GM21528 (cell line): ENCODE measurements around the gene GP9.
"Not testable (repeated sequence)": the region's sequence is repeated elsewhere in the genome, so short reads cannot be mapped to it uniquely, and the experiment has no call there.

Experiments
- ATAC-seq: cut with Tn5 transposase; IDR thresholded peaks from one replicate; pipeline ENCODE4 v1.9.1; 2021; ENCODE audit warnings: mild to moderate bottlenecking, moderate library complexity; ENCODE audit not compliant: unreplicated experiment, low FRiP score

The GP9 gene

DNA sequence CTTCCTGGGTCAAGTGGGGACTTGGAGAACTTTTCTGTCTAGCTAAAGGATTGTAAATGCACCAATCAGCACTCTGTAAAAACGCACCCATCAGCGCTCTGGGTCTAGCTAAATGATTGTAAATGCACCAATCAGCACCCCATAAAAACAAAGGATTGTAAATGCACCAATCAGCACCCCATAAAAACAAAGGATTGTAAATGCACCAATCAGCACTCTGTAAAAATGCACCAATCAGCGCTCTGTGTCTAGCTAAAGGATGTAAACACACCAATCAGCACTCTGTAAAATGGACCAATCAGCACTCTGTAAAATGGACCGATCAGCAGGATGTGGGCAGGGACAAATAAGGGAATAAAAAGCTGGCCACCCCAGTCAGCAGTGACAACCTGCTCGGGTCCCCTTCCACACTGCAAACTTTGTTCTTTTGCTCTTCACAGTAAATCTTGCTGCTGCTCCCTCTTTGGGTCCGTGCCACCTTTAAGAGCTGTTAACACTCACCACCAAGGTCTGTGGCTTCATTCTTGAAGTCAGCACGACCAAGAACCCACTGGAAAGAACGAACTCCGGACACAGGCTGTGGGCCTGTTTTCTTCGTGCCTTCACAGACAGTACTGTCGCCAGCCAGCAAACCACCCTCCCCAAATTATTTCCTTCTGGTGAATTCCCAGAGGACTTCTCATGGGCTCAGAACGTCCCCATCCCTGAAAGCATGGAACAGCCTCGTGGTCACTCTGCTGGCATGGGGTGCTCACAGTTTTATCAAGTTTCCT lies 8.9 kb downstream of the GP9 start:
- ATAC-seq = not testable (repeated sequence)

DNA sequence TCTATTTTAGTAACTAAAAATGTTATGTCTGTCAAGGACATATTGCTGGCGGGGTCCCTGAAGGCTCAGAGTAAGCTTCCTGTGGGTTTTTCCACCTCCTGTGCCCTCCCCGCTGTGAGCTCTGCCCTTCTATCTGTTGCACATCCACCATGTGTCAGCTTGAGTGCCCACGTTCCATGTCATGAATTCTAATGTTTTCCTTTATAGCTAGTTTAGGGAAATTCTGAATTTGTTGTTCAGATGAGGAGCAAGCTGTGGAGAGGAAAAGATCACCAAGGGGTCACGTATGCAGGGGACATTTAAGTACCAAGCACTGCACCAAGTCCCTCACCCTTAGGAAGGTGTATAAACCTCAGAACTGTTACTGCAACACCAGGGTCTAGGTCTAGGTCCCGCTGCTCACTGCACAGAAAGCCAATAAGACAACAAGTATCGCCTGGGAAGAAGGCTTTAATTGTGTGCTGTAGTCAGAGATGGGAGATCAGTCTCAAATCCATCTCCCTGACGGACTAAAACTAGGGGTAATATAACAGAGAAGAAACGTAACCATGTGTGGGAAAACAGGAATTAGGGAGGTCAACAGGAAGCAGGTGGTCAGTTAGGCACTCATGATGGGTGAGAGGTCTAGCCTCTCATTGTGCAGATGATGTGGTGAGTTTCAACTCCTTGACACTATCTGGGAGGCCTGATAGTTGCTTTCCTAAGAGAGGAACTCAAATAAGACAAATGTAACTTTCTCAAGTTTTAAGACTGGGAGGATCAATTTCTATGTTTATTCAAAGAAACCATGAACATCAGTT lies 9.7 kb downstream of the GP9 start:
- no peak for ATAC-seq

DNA sequence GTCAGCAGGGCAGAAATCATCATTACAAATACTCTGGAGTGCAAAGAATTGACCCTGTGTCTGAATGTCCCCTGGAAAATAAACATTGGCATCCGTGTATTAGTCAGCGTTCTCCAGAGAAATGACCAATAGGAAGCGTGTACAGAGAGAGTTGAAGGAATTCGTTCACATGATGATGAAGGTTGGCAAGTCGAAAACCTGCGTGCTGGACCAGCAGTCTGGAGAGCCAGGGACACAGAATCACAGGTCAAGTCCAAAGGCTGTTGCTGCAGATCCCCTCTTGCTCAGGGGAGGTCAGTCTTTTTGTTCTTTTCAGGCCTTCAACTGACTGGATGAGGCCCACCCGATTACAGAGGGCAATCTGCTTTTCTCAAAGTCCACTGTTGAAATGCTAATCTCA lies 16.6 kb downstream of the GP9 start:
- ATAC-seq = no peak

DNA sequence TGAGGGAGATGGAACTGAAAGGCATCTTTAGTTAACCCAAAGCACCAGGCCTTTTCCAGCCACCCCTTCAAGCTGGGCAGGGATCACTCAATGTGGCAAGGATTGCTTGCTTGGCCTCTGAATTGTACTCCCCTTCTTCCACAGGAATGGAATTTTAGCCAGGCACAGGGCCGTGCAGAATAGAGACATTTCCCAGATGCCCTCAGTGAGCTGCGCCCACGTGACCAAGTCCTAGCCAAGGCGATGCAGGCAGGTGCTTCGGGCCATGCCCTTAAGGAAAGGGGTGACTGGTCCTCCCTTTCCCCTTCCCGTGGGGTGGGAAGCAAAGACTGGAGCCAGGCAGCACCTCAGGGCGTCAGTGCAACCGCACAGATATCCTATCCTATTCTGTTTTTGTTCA lies 17.9 kb downstream of the GP9 start:
- no peak for ATAC-seq

DNA sequence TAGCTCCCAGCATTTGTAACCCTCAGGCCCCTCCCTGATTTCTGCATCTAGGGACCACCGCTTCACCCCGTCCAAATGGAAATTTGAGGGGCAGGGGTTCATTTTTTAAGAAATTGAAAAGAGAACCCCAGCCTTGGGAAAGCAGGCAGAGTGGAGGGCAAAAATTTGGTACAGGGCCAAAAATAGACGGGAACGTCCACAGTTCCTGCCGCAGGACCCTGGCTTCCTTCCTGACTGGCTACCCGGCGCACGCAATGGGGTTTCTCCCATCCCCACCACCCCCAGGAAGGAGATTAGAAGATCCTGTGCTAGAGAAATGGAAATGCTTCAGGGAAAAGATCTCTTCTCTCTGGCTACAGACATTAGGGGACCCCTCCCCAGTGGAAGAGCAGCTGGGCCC lies 20.9 kb downstream of the GP9 start:
- ATAC-seq = no peak

DNA sequence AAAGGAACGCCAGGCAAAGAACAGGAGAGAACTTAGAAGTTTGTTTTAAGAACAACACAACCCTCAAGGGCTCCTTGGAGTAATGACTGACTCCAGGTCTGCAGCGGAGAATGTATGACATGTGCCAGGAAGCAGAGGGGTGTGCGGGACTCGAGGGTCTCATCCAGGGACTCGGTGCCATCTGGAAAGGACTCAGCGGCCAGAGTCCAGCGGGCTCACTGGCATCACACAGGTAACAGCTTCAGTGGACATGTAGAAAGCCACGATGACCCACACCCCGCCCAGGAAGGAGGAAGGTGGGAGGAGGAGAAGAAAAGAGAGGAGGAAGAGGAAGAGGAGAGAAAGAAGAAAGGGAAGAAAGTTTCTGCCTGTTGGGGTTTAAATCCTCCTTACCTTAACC lies 21.4 kb downstream of the GP9 start:
- ATAC-seq = no peak

DNA sequence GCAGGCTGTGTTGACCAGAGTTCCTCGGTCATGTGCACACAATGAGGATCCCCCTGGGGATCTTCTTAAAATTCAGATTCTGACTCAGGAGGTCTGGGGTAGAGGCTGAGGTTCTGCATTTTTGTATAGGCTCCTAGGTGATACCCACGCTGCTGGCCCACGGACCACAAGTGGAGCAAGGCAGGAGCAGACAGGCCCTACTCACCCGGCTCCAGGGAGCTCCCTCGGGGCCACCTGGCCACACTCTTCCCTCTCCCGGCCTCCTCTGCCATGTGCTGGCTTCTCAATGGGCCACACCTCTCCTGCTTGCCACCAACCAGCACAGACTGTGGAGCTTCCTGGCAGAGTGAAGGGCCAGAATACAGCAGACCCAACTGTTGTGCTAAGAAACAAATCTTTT lies 23.9 kb downstream of the GP9 start:
- no peak for ATAC-seq

DNA sequence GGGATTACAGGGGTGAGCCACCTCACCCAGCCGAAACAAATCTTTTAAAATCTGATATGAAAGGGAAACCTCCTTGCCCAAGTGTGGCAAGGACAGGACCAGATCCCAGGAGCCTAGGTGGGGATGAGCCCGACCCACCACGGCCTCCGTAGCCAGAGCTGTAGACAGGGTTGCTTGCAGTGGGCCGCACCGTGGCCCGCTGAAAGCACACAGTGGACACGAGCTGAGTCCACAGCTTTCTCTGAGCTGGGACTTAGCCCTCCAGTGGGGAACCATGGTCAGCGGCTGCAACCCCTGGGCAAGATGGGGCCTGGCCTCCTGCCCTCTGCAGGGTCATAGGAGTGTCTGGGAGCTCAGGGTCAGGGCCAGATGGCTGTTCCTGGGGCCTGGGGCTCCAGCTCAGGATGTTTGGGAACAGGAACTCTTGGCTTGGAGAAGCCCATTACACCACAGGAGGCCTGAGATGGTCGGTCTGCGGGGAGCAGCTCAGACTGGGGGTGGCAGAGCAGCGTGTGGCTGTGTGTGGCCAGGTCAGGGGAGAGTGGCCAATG lies 24.7 kb downstream of the GP9 start:
- no peak for ATAC-seq

DNA sequence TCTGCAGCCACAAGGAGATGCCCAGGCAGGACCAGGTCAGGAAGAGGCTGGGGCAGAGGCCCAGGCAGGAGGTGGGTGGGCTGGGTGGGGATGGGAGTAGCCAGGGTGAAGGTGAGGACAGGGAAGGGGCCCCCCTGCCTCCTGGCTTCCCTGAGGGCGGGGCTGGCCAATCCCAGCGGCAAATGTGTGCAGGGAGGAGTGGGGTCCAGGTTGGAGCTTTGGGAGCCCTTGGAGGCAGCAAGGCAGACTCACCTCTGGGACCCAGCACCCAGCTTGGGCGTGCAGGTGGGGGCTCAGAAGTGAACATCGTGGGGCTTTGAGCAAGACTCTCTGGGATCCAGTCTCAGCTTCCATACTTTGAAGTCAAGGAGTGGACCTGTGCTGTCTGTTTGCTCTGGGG lies 25.2 kb downstream of the GP9 start:
- ATAC-seq = no peak

DNA sequence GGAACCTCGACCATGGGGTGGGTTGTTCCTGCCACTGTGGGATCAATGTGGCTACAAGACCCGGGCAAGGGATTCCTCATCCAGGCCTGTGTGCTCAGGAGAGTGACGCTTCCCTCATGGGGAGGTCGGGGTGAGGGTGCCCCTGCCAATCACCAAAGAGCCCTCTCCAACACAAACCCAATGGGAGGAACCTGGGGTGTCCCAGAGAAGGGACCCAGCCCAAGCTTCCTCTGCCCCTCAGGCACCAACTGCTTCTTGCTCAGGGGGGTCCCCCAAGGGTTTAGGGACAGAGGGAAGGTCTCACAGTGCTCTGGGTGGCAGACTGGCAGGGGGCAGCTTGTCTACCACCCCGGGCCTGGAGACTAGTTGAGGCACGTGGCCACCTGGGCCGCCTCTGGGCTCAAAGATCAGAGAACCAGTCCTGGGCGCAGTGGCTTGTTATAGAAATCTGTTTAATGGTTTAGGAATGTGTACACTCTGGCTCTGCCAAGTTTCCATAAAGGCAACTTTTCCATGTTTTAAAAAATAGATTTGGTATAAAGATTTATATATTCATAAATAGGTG lies 26.6 kb downstream of the GP9 start:
- no peak for ATAC-seq

DNA sequence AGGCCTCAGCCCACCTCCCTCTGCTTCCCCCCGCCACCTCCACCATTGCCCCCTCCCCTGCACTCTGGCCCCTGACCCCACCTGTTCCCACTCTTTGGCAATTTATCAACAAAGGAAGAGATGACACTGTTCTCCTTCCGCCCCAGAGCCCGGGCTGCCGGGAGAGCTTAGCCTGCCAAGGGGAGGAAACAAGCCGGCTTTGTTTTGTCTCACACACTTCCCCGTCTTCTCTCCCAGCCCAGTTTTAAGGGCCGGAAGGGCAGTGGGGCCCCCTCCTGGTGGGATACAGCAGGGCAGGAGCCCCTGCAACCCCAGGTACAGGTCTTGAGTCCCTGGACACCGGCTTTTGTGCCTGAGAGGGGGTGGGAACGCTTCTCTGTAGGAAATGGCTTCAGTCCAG lies 27.3 kb downstream of the GP9 start:
- not testable (repeated sequence) for ATAC-seq

DNA sequence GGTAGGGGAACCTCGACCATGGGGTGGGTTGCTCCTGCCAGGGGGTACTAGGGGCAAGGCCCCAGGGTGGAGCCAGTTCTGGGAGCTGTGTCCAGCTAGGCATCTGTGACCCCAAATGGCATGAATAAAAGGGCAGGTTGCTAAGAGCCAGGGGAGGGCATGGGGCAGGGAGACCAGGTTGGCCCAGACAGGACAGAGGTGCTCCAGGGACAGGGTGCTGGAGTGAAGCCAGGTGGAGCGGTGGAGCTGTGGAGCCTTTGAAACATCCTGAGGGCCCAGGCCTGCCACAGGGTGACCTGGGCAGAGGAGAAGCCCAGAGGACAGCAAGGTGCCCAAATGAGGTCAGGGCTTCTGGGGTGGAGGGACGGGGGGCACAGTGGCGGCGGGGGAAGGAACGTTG lies 27.7 kb downstream of the GP9 start:
- ATAC-seq = not testable (repeated sequence)

DNA sequence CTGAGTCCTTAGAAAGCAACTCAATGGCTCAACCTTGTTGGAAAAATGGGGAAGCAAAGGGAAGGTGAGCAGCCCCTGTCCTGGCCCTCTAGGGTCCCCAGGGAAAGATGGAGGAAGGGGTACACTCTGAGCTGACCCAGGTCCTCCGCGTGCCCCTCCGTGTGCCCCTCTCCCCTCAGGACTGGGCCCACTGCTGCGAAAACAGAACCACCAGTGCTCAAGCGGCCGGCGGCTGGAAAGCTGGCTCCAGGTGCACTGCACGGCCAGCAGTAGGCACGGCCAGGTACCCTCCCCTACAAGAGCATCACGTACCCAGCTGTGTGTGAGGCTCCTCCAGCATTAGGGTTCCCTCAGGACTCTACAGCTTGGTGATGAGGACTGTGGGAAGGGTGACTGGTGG lies 34.7 kb downstream of the GP9 start:
- no peak for ATAC-seq

DNA sequence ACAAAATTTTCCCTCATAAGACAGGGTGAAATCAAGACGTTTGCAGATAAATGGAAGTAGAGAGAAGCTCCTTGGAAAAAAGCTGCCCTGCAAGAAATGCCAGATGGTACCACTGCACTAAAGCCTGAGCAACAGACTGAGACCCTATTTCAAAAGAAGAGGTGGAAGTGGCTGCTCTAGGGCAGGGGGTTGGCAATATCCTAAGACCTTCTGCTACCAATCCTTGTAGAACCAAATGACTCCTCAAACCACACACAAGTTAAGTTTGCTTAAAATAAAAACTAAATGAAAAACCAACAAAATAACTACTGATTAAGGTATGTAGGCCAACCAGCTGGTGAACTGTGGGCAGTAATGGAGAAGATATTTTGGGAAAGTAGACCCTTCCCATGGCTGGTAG lies 39.7 kb downstream of the GP9 start:
- ATAC-seq = no peak

DNA sequence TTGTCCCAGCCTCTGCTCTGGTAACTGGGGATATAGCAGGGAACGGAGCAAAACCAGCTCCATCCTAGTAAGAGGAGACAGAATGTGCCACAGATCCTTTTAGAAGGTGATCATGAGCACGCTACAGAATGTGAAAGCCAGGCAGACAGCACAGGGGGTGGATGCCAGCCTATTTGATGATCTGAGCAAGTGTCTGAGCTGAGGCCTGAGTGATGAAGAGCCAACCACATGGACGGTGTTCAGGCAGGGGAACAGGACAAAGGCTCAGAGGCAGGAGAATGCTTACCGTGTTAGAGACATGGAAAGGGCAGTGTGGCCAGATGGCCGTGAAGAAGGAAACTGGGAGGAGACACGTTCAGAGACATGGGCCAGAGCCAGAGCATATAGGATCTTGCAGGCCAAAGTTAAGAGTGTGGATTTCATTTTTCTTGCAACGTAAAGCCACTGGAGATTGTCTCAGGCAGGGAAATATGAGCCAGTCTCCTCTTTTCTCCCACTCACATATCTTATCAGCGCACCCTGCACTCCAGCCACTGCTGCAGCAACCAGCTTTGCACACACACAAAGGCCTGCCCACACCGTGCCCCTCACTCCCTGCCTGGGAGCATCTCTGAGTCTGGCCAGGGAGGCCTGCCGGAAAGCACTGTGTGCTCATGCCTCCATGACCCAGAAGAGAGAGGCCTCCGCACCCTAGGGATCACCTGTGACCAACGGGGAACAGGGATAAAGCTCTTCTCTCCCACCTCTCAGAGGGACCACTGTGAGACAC lies 41.0 kb downstream of the GP9 start:
- no peak for ATAC-seq

DNA sequence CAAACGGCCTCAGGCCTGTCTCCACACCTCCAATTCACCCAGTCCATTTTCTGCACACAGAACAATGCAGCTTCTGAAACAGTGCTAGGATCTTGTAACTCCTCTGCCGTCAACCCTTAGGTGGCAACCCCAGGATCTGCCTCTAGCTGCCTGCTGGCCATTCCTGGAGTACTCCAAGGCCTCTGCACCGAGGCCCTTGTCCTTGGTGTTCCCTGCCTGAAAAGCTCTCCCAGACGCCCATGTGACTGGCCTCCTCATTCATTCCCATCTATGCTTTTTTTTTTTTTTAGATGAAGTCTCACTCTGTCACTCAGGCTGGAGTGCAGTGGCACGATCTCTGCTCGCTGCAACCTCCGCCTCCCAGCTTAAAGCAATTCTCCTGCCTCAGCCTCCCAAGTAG lies 42.7 kb downstream of the GP9 start:
- ATAC-seq = no peak

DNA sequence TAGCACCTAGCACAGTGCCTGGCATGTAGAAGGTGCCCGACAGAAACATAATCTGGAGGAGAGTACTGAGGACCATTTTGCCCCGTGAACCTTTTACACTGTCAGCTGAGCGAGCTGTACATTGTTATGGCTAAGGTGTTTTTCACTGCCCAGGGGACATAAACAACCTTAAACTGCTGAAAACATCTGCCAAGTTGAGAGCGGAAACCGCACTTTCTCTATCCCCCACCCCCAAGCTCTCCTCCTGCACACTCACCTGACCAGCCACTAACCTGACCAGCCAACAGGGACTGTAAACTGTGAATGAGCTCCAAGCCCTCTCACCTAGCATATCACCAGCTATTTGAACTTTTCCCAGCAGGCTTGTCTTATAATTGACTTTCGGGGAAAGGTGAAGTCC lies 43.5 kb downstream of the GP9 start:
- no peak for ATAC-seq

DNA sequence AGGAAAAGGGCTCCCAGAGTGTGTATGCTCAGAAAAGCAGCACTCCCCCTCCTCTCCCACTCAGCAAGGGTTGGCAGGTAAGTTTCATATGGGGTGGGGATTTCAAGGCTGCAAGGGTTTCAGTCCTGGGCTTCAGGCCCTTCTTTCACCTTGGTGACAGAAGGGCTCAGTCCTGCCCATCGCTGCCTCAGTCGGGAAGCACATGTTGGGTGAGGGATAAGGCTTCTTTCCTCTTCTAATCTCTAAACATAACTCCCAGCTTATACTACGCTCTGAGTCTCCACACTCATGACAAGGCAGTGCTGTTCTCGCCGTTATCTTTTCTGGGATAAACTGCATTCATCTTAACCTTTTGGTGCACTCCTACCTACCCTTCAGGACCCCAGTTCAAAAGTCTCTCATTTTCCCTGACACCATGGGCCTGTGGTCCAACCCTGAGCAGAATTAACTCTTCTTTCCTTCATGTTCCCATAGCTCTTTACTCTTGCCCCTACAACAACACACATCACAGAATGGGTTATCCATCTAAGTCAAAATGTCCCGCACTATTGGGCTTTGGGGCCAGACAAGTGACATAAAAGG lies 44.0 kb downstream of the GP9 start:
- no peak for ATAC-seq

DNA sequence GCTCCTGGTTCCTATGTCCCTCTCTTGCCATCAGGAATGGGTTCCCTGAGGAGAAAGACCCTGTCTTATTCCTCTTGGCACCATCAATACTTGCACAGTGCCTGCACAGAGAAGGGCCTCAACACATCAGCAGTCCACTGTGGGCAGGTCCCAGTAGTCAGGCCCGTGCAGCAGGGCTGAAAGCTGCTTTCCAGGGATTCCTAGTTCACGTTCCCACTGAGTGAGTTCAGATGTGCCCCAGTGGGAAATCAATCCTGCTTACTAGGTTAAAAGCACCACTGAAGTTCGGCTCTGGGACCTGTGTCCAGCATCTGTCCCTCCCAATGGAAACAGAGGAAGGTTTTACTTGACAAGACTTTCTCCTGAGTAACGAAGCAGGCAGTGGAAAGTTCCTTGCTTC lies 45.3 kb downstream of the GP9 start:
- no peak for ATAC-seq

DNA sequence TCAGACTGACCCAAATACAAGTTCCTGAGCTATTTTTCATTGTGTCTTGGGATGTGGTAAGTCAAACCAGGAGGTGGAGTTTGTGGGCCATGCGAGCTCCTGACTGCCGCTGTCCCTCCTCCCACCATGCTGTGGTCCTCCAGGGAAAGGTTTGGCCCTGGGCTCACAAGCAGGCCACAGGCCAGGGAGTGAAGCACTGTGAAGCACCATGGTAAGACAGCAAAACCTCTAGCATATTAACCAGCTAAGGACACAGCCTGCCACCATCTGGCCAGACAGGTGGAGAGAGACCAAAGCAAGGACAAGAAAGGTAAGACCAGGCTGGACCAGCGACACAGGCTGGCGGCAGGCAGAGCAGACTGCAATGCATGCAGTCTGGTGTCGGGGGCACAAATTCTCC lies 45.7 kb downstream of the GP9 start:
- ATAC-seq = no peak
